HEK293T (cell line): ENCODE results near the gene PBX4.
"Not testable (repeated sequence)": the region's sequence is repeated elsewhere in the genome, so short reads cannot be mapped to it uniquely, and the experiment has no call there.

Experiments used
- CTCF ChIA-PET: fragments of 350-600 bp; formaldehyde crosslinking; extraction: SDS; loops from one replicate; lab custom pipeline; 2021; ENCODE audit warnings: antibody characterized with exemption, inconsistent platforms; lab: Yijun Ruan, JAX
- POLR2A ChIA-PET: fragments of 350-600 bp; formaldehyde crosslinking; extraction: SDS; loops from one replicate; lab custom pipeline; 2020; ENCODE audit warnings: antibody characterized with exemption, inconsistent platforms; lab: Yijun Ruan, JAX
- DNase-seq: peaks from one replicate; pipeline ENCODE4 v3.0.0; 2012; ENCODE audit warnings: mixed read lengths; ENCODE audit errors: extremely low spot score
- ARNT ChIP-seq: fragments of 450-650 bp; IDR thresholded peaks from 2 replicates; pipeline ENCODE4 v1.6.1; 2017; ENCODE audit warnings: mild to moderate bottlenecking
- BHLHE40 ChIP-seq: fragments of 450-650 bp; IDR thresholded peaks from 2 replicates; pipeline ENCODE4 v1.6.1; 2016; ENCODE audit warnings: mild to moderate bottlenecking, moderate library complexity, borderline replicate concordance
- CTBP1 ChIP-seq: fragments of 450-650 bp; IDR thresholded peaks from 2 replicates; pipeline ENCODE4 v1.6.1; 2016; ENCODE audit warnings: borderline replicate concordance
- ELF4 ChIP-seq: fragments of 450-650 bp; IDR thresholded peaks from 2 replicates; pipeline ENCODE4 v1.6.1; 2017; ENCODE audit warnings: antibody characterized with exemption
- FOXA1 ChIP-seq: fragments of 450-650 bp; IDR thresholded peaks from 2 replicates; pipeline ENCODE4 v1.6.1; 2016; ENCODE audit warnings: mild to moderate bottlenecking
- FOXK2 ChIP-seq: fragments of 450-650 bp; IDR thresholded peaks from 2 replicates; pipeline ENCODE4 v1.6.1; 2016; ENCODE audit warnings: mild to moderate bottlenecking
- FOXM1 ChIP-seq: fragments of 450-650 bp; IDR thresholded peaks from 2 replicates; pipeline ENCODE4 v1.6.1; 2017; ENCODE audit warnings: mild to moderate bottlenecking, borderline replicate concordance
- HDGF ChIP-seq: fragments of 450-650 bp; IDR thresholded peaks from 2 replicates; pipeline ENCODE4 v1.6.1; 2017; ENCODE audit warnings: antibody characterized with exemption, borderline replicate concordance
- L3MBTL2 ChIP-seq: fragments of 450-650 bp; conservative IDR thresholded peaks from 2 replicates; pipeline ENCODE4 v1.6.1; 2016; ENCODE audit warnings: mild to moderate bottlenecking
- LEF1 ChIP-seq: fragments of 450-650 bp; IDR thresholded peaks from 2 replicates; pipeline ENCODE4 v1.6.1; 2017; ENCODE audit warnings: mild to moderate bottlenecking, borderline replicate concordance
- NFRKB ChIP-seq: fragments of 450-650 bp; IDR thresholded peaks from 2 replicates; pipeline ENCODE4 v1.6.1; 2016; ENCODE audit warnings: mild to moderate bottlenecking, moderate library complexity
- PKNOX1 ChIP-seq: fragments of 450-650 bp; IDR thresholded peaks from 2 replicates; pipeline ENCODE4 v1.6.1; 2016
- SP1 ChIP-seq: fragments of 450-650 bp; IDR thresholded peaks from 2 replicates; pipeline ENCODE4 v1.6.1; 2017
- SUZ12 ChIP-seq: fragments of 450-650 bp; IDR thresholded peaks from 2 replicates; pipeline ENCODE4 v1.6.1; 2016; ENCODE audit warnings: mild to moderate bottlenecking
- TARDBP ChIP-seq: fragments of 450-650 bp; IDR thresholded peaks from 2 replicates; pipeline ENCODE4 v1.6.1; 2016
- ZNF384 ChIP-seq: fragments of 450-650 bp; IDR thresholded peaks from 2 replicates; pipeline ENCODE4 v1.6.1; 2016

PBX4 gene

GRCh38 chr19:19619849-19620210 lies 1.3 kb upstream of the PBX4 start:
- POLR2A ChIA-PET, result no interaction called here
- TF ChIP-seq SUZ12 (no peak), FOXM1 (no peak), CTBP1 (no peak)
- CTCF ChIA-PET, result interaction anchor here (0.7 kb wide), 1 partner anchor 44 kb away, joined by 5 read pairs; no protein-coding TSS in a partner anchor
- DNase-seq, result no peak

GRCh38 chr19:19619181-19619848 lies 828 bp upstream of the PBX4 start:
- DNase-seq, result no peak
- no peak for TF ChIP-seq HDGF
- TF ChIP-seq FOXA1, result no peak
- no peak for TF ChIP-seq ZNF384
- no peak for TF ChIP-seq FOXM1
- no peak for TF ChIP-seq ARNT
- no peak for TF ChIP-seq PKNOX1
- TF ChIP-seq SUZ12, result no peak
- TF ChIP-seq FOXK2, result no peak
- TF ChIP-seq CTBP1, result no peak
- no peak for TF ChIP-seq LEF1
- no peak for TF ChIP-seq NFRKB
- TF ChIP-seq ELF4, result no peak
- ChIA-PET CTCF (interaction anchor here (0.7 kb wide), 1 partner anchor 43 kb away, joined by 5 read pairs; no protein-coding TSS in a partner anchor), POLR2A (no interaction called here)

DNA sequence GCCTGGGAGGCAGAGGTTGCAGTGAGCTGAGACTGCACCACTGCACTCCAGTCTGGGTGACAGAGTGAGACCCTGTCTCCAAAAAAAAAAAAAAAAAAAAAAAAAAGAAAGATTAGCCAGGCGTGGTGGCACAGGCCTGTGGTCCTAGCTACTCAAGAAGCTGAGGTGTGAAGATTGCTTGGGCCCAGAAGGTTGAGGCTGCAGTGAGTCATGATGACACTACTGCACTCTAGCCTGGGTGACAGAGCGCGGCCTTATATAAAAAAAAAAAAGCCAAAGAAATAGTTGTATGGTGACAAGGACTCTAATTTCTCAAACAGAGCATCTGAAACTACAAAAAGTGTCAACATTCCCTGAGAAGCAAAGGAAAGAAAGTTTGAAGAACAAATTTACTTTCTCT lies 3.4 kb downstream of the PBX4 start:
- no peak for DNase-seq
- ChIA-PET CTCF (no interaction called here), POLR2A (no interaction called here)
- no peak for TF ChIP-seq L3MBTL2
- no peak for TF ChIP-seq ARNT
- no peak for TF ChIP-seq TARDBP
- TF ChIP-seq PKNOX1, result no peak
- no peak for TF ChIP-seq FOXK2
- TF ChIP-seq FOXM1, result no peak
- no peak for TF ChIP-seq NFRKB
- no peak for TF ChIP-seq HDGF
- no peak for TF ChIP-seq BHLHE40
- TF ChIP-seq SP1, result no peak
- TF ChIP-seq CTBP1, result no peak
- TF ChIP-seq FOXA1, result no peak
- no peak for TF ChIP-seq SUZ12
- no peak for TF ChIP-seq ZNF384

GRCh38 chr19:19613506-19613905 lies 5.0 kb downstream of the PBX4 start:
- TF ChIP-seq PKNOX1 (no peak), FOXM1 (no peak)
- POLR2A ChIA-PET, result no interaction called here
- CTCF ChIA-PET, result no interaction called here
- DNase-seq, result no peak

- CTCF ChIA-PET, result interaction anchor here (0.6 kb wide), 1 partner anchor 49 kb away, joined by 3 read pairs; no protein-coding TSS in a partner anchor
- POLR2A ChIA-PET, result no interaction called here
- TF ChIP-seq SUZ12 (no peak), TARDBP (no peak), FOXM1 (no peak), ARNT (no peak), L3MBTL2 (no peak), LEF1 (no peak), CTBP1 (no peak), HDGF (no peak)
- DNase-seq, result no peak
These were observed 7.9 kb downstream of the PBX4 start for GRCh38 chr19:19610376-19611202.

GRCh38 chr19:19606686-19607085 lies 11.8 kb downstream of the PBX4 start:
- CTCF ChIA-PET, POLR2A ChIA-PET, DNase-seq: not testable (repeated sequence)

- ChIA-PET CTCF (no interaction called here), POLR2A (no interaction called here)
- no peak for DNase-seq
- TF ChIP-seq SP1, result no peak
These were observed 12.5 kb downstream of the PBX4 start for GRCh38 chr19:19606021-19606420.
